BE2C (cell line): Measurements from ENCODE around the gene CXCR3.

Experiments
- DNase-seq: peaks from one replicate; pipeline ENCODE4 v3.0.0-alpha.2; 2020
- H3K27me3 ChIP-seq: fragments of 250-450 bp; sonication (Bioruptor Pico); 2 replicates; pipeline ENCODE4 v1.5.1; 2020; ENCODE audit warnings: mild to moderate bottlenecking
- H3K36me3 ChIP-seq: fragments of 250-450 bp; sonication (Bioruptor Pico); 2 replicates; pipeline ENCODE4 v1.5.1; 2020; ENCODE audit warnings: mild to moderate bottlenecking
- H3K4me1 ChIP-seq: fragments of 250-450 bp; sonication (Bioruptor Pico); 2 replicates; pipeline ENCODE4 v1.5.1; 2020
- H3K4me3 ChIP-seq: 2 replicates; pipeline ENCODE4 v1.5.1; 2011; ENCODE audit warnings: low read depth, low read length
- H3K9me3 ChIP-seq: fragments of 250-450 bp; sonication (Bioruptor Pico); 2 replicates; pipeline ENCODE4 v1.5.1; 2020
- CTCF ChIP-seq: IDR thresholded peaks from 2 replicates; pipeline ENCODE4 v1.5.1; 2012; ENCODE audit warnings: mild to moderate bottlenecking, low read depth, low read length

The CXCR3 gene

DNA sequence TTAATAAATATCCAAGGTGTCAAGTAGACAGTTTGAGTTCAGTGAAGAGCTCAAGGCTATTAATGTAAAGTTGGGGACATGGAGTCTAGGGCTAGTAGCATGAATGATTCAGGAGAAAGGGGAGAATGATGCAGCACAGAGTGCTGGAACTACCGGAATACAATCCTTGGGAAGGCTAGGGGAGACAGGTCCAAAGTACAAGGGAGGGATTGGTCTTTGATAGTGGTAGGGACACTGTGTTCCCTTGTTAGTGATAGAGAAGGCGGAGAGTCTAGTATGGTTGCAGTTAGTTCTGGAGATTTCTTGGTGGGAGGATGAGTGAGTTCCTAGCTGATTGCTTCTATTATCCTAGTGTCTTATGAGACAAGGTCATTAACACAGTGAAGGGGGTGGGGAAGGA lies 31.4 kb downstream of the CXCR3 start:
- H3K36me3 ChIP-seq = no peaks in the 10 kb centered on the region
- no peak overlapping the region for H3K4me3 ChIP-seq
- H3K27me3 ChIP-seq = no peaks in the 10 kb centered on the region
- no peak for TF ChIP-seq CTCF
- DNase-seq = no peak
- no peaks in the 10 kb centered on the region for H3K9me3 ChIP-seq
- no peaks in the 10 kb centered on the region for H3K4me1 ChIP-seq

GRCh38 chrX:71581210-71581609 lies 37.1 kb downstream of the CXCR3 start:
- TF ChIP-seq CTCF = no peak
- DNase-seq = no peak
- no peaks in the 10 kb centered on the region for H3K27me3 ChIP-seq
- H3K4me1 ChIP-seq = no peaks in the 10 kb centered on the region
- no peak overlapping the region for H3K4me3 ChIP-seq
- H3K9me3 ChIP-seq = no peaks in the 10 kb centered on the region
- H3K36me3 ChIP-seq = no peaks in the 10 kb centered on the region

GRCh38 chrX:71579990-71580380 lies 38.3 kb downstream of the CXCR3 start:
- H3K4me3 ChIP-seq = no peak overlapping the region
- no peaks in the 10 kb centered on the region for H3K27me3 ChIP-seq
- DNase-seq = no peak
- no peak for TF ChIP-seq CTCF
- peaks cover 8% of the 10 kb centered on the region; the same call in 1 of the 2 replicates for H3K36me3 ChIP-seq
- H3K4me1 ChIP-seq = no peaks in the 10 kb centered on the region
- H3K9me3 ChIP-seq = no peaks in the 10 kb centered on the region

DNA sequence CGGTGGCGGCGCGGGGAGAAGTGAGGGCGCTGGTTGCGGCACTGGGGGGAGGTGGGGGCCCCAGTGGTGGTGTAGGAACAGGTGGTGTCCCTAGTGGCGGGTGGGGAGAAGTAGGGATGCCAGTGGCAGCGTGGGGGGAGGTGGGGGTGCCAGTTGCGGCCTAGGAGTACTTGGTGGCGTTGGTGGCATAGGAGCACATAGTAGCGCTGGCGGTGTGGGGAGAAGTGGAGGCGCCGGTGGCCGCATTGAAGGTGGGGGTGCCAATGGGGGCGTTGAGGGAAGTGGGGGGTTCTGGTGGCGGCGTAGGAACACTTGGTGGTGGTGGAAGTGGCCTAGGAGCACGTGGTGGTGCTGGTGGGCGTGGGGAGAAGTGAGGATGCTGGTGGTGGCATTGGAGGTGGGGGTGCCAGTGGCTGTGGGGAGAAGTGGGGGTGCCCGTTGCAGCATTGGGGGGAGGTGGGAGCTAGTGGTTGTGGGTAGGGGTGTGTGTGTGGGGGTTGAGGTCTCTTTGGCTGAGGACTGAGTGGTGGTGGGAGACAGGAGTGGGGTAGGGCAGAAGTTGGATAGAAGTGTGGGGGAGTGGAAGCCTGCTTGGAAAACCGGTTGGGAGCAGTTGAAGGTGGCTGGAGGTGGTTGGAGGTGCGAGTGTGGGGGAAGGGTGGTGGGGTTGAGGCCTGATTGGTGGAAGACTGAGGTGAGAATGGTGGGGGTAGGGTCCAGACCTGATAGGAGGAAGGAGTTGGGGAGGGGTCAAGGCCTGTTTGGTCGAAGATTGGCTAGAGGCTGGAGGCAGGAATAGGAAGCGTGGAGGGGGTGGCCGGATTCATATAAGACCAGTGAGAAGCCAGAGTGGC lies 38.9 kb downstream of the CXCR3 start:
- no peak for DNase-seq
- no peaks in the 10 kb centered on the region for H3K9me3 ChIP-seq
- TF ChIP-seq CTCF = no peak
- peaks cover 10% of the 10 kb centered on the region for H3K36me3 ChIP-seq
- H3K4me3 ChIP-seq = no peak overlapping the region
- no peaks in the 10 kb centered on the region for H3K4me1 ChIP-seq
- H3K27me3 ChIP-seq = no peaks in the 10 kb centered on the region

- Histone ChIP-seq H3K4me1 (no peaks in the 10 kb centered on the region), H3K27me3 (no peaks in the 10 kb centered on the region), H3K4me3 (no peak within 1 kb of the TSS), H3K9me3 (no peaks in the 10 kb centered on the region), H3K36me3 (peaks cover 14% of the 10 kb centered on the region)
- TF ChIP-seq CTCF = no peak
- no peak for DNase-seq
Measured at GRCh38 chrX:71578253-71579135, 39.8 kb downstream of the CXCR3 start, which contains the start of gene GCNA. TSS of gene GCNA (plus strand) at chrX:71578437. CDS start at chrX:71580822, 2,385 bp downstream.
